ENCODE results near the gene AKT2. TPM values are rescaled to one million over a fixed set of nuclear protein-coding genes. Genes with fewer than 3 reads are reported as not detected.

AKT2 gene
- total and polyA plus RNA-seq, 10 of the 15 experiments (the other 5 are each of a cell fraction or from before 2014, with no cell fraction given), result 1.0 to 185 (median 71.5) TPM

- POLR2A ChIA-PET, result interaction anchor here (0.8 to 2.5 kb wide), 2 partner anchors 9 to 11 kb away, joined by 3 to 15 read pairs; partner anchors contain the start of gene AKT2
- 62% methylated on average over 28 of the region's 28 CpGs for WGBS (ENCODE audit: insufficient coverage, insufficient replicate concordance, low lambda C conversion rate, missing lambda C conversion rate)
- in situ Hi-C loops (cut with MboI) (no loop called here), intact Hi-C loops (cut with micrococcal nuclease; ENCODE audit: unreplicated experiment) (no loop called here)
- no peak overlapping the region for H2AFZ ChIP-seq (ENCODE audit: control insufficient read depth, low read depth, low read length)
- ATAC-seq, result peak; percentile 80
- H3K27ac ChIP-seq (ENCODE audit: control insufficient read depth, insufficient read depth), result peak overlapping the region; percentile 61
- H3K4me2 ChIP-seq (ENCODE audit: control insufficient read depth, insufficient read depth), result peak overlapping the region; percentile 85
- peaks cover 24% of the 10 kb centered on the region for H3K4me1 ChIP-seq (ENCODE audit: control insufficient read depth, insufficient read depth, low read length)
- H3K4me3 ChIP-seq, result peak overlapping the region; percentile 29; the same call in 1 of the 2 replicates
- no peaks in the 10 kb centered on the region for H3K27me3 ChIP-seq (replicated peaks in 1 of 2; ENCODE audit: control insufficient read depth in 2 of 2, insufficient read depth in 2 of 2, low read length in 1 of 2)
- H3K9ac ChIP-seq (ENCODE audit: control insufficient read depth, insufficient read depth, low read length), result peak overlapping the region; percentile 4; the same call in 1 of the 2 replicates
- peaks cover 6 to 7% of the 10 kb centered on the region in 2 experiments; a peak in 3 of 4 replicates for H3K36me3 ChIP-seq (ENCODE audit: control insufficient read depth in 2 of 2, insufficient read depth in 2 of 2, low read length in 1 of 2)
- no peak for DNase-seq (ENCODE audit: low read depth, low spot score)
- CTCF ChIA-PET, result interaction anchor here (0.7 to 3.2 kb wide), 3 partner anchors 25 to 180 kb away, joined by 3 to 11 read pairs (median 3); no protein-coding TSS in a partner anchor
- no peaks in the 10 kb centered on the region for H3K9me3 ChIP-seq (replicated peaks; ENCODE audit: control insufficient read depth, insufficient read depth, low read length)
- RAD21 ChIA-PET (ENCODE audit: unreplicated experiment), result interaction anchor here (1.3 kb wide), 1 partner anchor 31 kb away, joined by 3 read pairs; no protein-coding TSS in a partner anchor
- SMC1A ChIA-PET (ENCODE audit: uncharacterized antibody, unreplicated experiment), result interaction anchor here (0.5 to 1.1 kb wide), 4 partner anchors 9 to 187 kb away, joined by 3 to 4 read pairs (median 3); partner anchors contain the start of gene AKT2
- no TSS peak for BruUV-seq (replicated peaks)
- peaks cover 74% of the 10 kb centered on the region for H3K79me2 ChIP-seq (ENCODE audit: control insufficient read depth, insufficient read depth, low read length)
- FAIRE-seq, result no peak
- H4K20me1 ChIP-seq (ENCODE audit: control insufficient read depth, insufficient read depth), result peaks cover 3% of the 10 kb centered on the region; the same call in 1 of the 2 replicates
- TF ChIP-seq BCL3 (IDR thresholded peaks at IDR 0.05; ENCODE audit: borderline replicate concordance, insufficient read depth, low read depth, low read length, poor library complexity, severe bottlenecking) (no peak), USF1 (IDR thresholded peaks at IDR 0.05; ENCODE audit: borderline replicate concordance, extremely low read length, insufficient read depth, low read depth, low read length) (no peak), MEF2B (IDR thresholded peaks at IDR 0.05; ENCODE audit: partially characterized antibody, poor library complexity, severe bottlenecking) (peak; percentile 66), IKZF1 (conservative IDR thresholded peaks at IDR 0.05) (0 out of 2 replicates have a peak, but pooled peaks have one; percentile 30), JUNB (IDR thresholded peaks at IDR 0.05) (no peak), SPI1 (IDR thresholded peaks at IDR 0.05; ENCODE audit: borderline replicate concordance, insufficient read depth, low read depth, low read length) (0 out of 2 replicates have a peak, but pooled peaks have one; percentile 1), POLR2AphosphoS5 (IDR thresholded peaks at IDR 0.05; ENCODE audit: low read length) (peak; percentile 39; the same call in 1 of the 2 replicates), SMAD1 (IDR thresholded peaks at IDR 0.05; ENCODE audit: low read depth, partially characterized antibody) (no peak), CEBPZ (IDR thresholded peaks at IDR 0.05; ENCODE audit: low read depth, low read length) (no peak), BHLHE40 (IDR thresholded peaks at IDR 0.05; ENCODE audit: borderline replicate concordance in 1 of 2, low read depth in 2 of 2, low read length in 1 of 2) (peak in 1 of 2 experiments; percentile 74; a peak in 2 of 4 replicates)
These were observed 10.3 kb downstream of the AKT2 start for GRCh38 chr19:40274585-40275544.

All from GM12878 (cell line).